ENCODE data around the gene FKBP1B.

The FKBP1B gene

DNA sequence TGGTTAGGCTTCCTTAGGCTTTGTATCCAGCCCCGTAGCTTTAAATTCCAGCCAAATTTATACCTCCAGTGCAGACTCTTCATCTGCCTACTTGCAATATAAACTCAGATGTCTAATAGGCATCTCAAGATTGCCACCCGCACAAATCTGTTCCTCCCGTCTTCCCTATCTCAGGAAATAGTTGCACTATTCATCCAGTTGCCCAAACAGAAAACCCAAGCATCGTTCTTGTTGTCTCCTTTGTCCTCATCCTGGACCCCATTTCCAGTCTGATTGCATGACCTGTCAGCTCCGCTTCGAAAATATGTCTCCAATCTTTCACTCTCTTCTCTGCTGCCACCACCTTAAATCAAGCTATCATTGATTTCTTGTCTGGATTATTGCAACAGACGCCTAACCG is 2.3 kb downstream of the FKBP1B start:
- Histone ChIP-seq H3K79me2 (ENCODE audit: insufficient read depth, low read length) (peaks cover 3% of the 10 kb centered on the region), H2AFZ (ENCODE audit: low read depth, low read length) (no peak overlapping the region), H3K36me3 (ENCODE audit: insufficient read depth, low read length) (no peaks in the 10 kb centered on the region), H3K27me3 (ENCODE audit: insufficient read depth, low read length, poor library complexity) (no peaks in the 10 kb centered on the region), H4K20me1 (ENCODE audit: insufficient read depth, low read length) (no peaks in the 10 kb centered on the region), H3K9ac (ENCODE audit: low read depth, low read length) (no peak overlapping the region), H3K9me3 (ENCODE audit: insufficient read depth, low read length, severe bottlenecking) (no peaks in the 10 kb centered on the region), H3K4me1 (ENCODE audit: insufficient read depth, low read length) (peaks cover 12% of the 10 kb centered on the region), H3K4me2 (ENCODE audit: insufficient read depth, low read length) (no peak overlapping the region), H3K4me3 (ENCODE audit: low read depth in 1 of 2, low read length in 2 of 2) (no peak overlapping the region), H3K27ac (ENCODE audit: low read length) (no peak overlapping the region)
- no peak for TF ChIP-seq EZH2 (IDR thresholded peaks at IDR 0.05; ENCODE audit: borderline replicate concordance, low read depth, low read length, severe bottlenecking)
- TF ChIP-seq, protein P1, sequence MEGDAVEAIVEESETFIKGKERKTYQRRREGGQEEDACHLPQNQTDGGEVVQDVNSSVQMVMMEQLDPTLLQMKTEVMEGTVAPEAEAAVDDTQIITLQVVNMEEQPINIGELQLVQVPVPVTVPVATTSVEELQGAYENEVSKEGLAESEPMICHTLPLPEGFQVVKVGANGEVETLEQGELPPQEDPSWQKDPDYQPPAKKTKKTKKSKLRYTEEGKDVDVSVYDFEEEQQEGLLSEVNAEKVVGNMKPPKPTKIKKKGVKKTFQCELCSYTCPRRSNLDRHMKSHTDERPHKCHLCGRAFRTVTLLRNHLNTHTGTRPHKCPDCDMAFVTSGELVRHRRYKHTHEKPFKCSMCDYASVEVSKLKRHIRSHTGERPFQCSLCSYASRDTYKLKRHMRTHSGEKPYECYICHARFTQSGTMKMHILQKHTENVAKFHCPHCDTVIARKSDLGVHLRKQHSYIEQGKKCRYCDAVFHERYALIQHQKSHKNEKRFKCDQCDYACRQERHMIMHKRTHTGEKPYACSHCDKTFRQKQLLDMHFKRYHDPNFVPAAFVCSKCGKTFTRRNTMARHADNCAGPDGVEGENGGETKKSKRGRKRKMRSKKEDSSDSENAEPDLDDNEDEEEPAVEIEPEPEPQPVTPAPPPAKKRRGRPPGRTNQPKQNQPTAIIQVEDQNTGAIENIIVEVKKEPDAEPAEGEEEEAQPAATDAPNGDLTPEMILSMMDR (IDR thresholded peaks at IDR 0.05; ENCODE audit: borderline replicate concordance, extremely low read depth, low read length, poor library complexity, severe bottlenecking): no peak
- DNase-seq (no peak), ATAC-seq (ENCODE audit: insufficient read depth, low read depth) (no peak)

DNA sequence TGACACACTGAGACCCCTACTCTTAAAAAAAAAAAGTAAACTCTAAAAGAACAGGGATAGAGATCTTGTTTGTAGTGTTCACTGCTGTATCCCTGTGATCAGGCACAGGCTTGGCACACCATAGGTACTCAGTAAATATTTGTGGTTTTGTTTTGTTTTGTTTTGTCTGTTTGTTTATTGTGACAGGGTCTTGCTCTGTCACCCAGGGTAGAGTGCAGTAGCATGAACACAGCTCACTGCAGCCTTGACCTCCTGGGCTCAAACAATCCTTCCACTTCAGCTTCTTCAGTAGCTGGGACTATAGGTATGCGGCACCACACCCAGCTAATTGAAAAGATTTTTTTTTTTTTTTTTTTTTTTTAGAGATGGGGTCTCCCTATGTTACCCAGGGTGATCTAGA is 3.4 kb downstream of the FKBP1B start:
- H3K79me2 ChIP-seq (ENCODE audit: insufficient read depth, low read length): no peaks in the 10 kb centered on the region
- no peak overlapping the region for H3K4me3 ChIP-seq (ENCODE audit: low read depth in 1 of 2, low read length in 2 of 2)
- H3K4me1 ChIP-seq (ENCODE audit: insufficient read depth, low read length): peaks cover 7% of the 10 kb centered on the region
- no peak for DNase-seq
- H2AFZ ChIP-seq (ENCODE audit: low read depth, low read length): no peak overlapping the region
- no peak overlapping the region for H3K4me2 ChIP-seq (ENCODE audit: insufficient read depth, low read length)
- TF ChIP-seq, protein P1 (IDR thresholded peaks at IDR 0.05; ENCODE audit: borderline replicate concordance, extremely low read depth, low read length, poor library complexity, severe bottlenecking): no peak
- TF ChIP-seq EZH2 (IDR thresholded peaks at IDR 0.05; ENCODE audit: borderline replicate concordance, low read depth, low read length, severe bottlenecking): no peak
- H3K9ac ChIP-seq (ENCODE audit: low read depth, low read length): no peak overlapping the region
- no peak overlapping the region for H3K27ac ChIP-seq (ENCODE audit: low read length)
- H3K9me3 ChIP-seq (ENCODE audit: insufficient read depth, low read length, severe bottlenecking): no peaks in the 10 kb centered on the region
- no peaks in the 10 kb centered on the region for H3K27me3 ChIP-seq (ENCODE audit: insufficient read depth, low read length, poor library complexity)
- H3K36me3 ChIP-seq (ENCODE audit: insufficient read depth, low read length): no peaks in the 10 kb centered on the region
- no peak for ATAC-seq (ENCODE audit: insufficient read depth, low read depth)
- H4K20me1 ChIP-seq (ENCODE audit: insufficient read depth, low read length): no peaks in the 10 kb centered on the region

DNA sequence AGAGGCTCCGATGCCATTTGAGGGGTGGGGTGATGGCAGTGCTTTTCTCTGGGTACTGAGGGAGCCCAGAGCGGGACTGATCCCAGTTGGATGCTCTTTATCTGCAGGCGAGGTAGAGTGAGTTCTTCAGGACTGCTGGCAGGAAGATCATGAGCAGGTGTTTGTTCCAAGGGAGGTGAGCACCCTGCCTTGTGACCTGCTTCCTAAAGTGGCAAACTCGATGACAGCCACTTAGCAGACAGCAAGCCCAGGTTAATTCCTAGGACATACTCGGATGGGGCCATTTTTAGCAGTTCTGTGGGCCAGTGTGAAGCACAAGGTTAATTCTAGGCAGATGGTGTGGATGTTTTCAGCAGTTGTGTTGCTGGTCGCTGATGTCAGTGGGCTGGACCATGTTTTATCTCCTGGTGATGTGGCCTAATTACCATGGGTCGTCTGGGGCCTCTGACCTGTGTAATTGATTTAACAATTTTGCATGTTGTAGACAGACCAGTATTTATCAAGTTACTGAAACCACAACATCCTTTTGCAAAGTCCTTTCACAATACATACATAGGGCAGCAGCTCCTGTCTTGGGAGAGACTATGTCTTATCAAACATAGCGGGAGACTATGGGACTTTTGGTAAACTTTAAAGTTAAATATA is 4.9 kb downstream of the FKBP1B start:
- no peak for DNase-seq
- Histone ChIP-seq H3K9me3 (ENCODE audit: insufficient read depth, low read length, severe bottlenecking) (no peaks in the 10 kb centered on the region), H3K4me2 (ENCODE audit: insufficient read depth, low read length) (no peak overlapping the region), H3K27ac (ENCODE audit: low read length) (no peak overlapping the region), H3K4me3 (ENCODE audit: low read depth in 1 of 2, low read length in 2 of 2) (no peak overlapping the region), H3K79me2 (ENCODE audit: insufficient read depth, low read length) (no peaks in the 10 kb centered on the region), H3K27me3 (ENCODE audit: insufficient read depth, low read length, poor library complexity) (no peaks in the 10 kb centered on the region), H3K4me1 (ENCODE audit: insufficient read depth, low read length) (no peaks in the 10 kb centered on the region; the same call in 1 of the 2 replicates), H3K9ac (ENCODE audit: low read depth, low read length) (no peak overlapping the region), H3K36me3 (ENCODE audit: insufficient read depth, low read length) (no peaks in the 10 kb centered on the region), H4K20me1 (ENCODE audit: insufficient read depth, low read length) (no peaks in the 10 kb centered on the region), H2AFZ (ENCODE audit: low read depth, low read length) (no peak overlapping the region)
- TF ChIP-seq, protein P1 (IDR thresholded peaks at IDR 0.05; ENCODE audit: borderline replicate concordance, extremely low read depth, low read length, poor library complexity, severe bottlenecking): no peak
- TF ChIP-seq EZH2 (IDR thresholded peaks at IDR 0.05; ENCODE audit: borderline replicate concordance, low read depth, low read length, severe bottlenecking): no peak
- ATAC-seq (ENCODE audit: insufficient read depth, low read depth): no peak

Data from DND-41 (cell line).